LNCAP (cell line): Measurements from ENCODE around the gene FBXW10.
"Not testable (repeated sequence)": the region's sequence is repeated elsewhere in the genome, so short reads cannot be mapped to it uniquely, and the experiment has no call there.

Experiments used
- TF ChIP-seq, protein P1 (sequence below): fragments of 450-650 bp; IDR thresholded peaks from 2 replicates; pipeline ENCODE4 v1.5.1; 2017; ENCODE audit warnings: mild to moderate bottlenecking

The FBXW10 gene, protein sequence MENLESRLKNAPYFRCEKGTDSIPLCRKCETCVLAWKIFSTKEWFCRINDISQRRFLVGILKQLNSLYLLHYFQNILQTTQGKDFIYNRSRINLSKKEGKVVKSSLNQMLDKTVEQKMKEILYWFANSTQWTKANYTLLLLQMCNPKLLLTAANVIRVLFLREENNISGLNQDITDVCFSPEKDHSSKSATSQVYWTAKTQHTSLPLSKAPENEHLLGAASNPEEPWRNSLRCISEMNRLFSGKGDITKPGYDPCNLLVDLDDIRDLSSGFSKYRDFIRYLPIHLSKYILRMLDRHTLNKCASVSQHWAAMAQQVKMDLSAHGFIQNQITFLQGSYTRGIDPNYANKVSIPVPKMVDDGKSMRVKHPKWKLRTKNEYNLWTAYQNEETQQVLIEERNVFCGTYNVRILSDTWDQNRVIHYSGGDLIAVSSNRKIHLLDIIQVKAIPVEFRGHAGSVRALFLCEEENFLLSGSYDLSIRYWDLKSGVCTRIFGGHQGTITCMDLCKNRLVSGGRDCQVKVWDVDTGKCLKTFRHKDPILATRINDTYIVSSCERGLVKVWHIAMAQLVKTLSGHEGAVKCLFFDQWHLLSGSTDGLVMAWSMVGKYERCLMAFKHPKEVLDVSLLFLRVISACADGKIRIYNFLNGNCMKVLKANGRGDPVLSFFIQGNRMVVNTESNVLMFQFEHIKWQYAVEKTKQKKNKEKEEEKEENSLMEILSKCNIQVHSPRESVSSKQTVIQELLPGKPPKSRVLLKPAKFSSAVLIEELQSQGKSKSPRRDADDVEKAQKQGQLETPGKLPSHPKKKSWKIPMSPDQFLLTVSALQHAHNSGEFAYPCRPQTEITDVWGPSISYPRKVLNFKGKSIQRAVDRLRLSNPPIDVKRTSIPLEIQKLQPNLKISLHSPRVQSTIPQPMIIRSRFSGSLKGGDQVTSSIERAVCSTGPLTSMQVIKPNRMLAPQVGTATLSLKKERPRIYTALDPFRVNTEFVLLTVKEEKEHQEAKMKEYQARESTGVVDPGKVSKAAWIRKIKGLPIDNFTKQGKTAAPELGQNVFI

DNA sequence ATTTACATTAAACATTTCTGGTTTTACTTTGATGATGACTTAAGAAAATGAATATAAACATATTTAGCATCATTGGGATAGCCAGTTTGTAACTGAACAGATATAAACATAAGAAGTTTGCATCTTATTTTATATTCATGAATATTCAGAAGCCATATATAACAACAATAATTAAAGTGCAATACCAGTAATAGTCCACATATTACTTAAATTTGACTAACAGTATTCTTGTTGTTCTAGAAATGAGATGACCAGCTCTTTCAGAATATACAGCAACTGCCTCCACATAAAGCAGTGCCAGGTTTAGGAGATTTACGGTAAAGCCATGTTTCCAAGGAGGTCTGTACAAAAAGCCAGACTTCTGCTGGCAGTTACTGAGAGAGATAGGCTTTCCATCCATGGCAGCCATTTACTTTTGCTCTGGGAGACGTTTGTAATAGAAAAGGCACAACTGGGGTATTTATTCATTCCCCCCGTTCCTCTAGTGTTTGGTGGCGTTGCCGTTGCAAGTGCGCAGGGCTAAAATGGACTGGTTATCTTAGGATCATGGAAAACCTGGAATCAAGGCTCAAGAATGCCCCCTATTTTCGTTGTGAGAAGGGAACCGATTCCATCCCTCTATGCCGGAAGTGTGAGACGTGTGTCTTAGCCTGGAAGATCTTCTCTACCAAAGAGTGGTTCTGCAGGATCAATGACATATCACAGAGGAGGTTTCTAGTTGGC, at the start of gene FBXW10:
TSS of gene FBXW10 (plus strand) at position 356 of the 723 bp plus-strand sequence. CDS start at position 547, 191 bp downstream.
- TF ChIP-seq, protein P1, sequence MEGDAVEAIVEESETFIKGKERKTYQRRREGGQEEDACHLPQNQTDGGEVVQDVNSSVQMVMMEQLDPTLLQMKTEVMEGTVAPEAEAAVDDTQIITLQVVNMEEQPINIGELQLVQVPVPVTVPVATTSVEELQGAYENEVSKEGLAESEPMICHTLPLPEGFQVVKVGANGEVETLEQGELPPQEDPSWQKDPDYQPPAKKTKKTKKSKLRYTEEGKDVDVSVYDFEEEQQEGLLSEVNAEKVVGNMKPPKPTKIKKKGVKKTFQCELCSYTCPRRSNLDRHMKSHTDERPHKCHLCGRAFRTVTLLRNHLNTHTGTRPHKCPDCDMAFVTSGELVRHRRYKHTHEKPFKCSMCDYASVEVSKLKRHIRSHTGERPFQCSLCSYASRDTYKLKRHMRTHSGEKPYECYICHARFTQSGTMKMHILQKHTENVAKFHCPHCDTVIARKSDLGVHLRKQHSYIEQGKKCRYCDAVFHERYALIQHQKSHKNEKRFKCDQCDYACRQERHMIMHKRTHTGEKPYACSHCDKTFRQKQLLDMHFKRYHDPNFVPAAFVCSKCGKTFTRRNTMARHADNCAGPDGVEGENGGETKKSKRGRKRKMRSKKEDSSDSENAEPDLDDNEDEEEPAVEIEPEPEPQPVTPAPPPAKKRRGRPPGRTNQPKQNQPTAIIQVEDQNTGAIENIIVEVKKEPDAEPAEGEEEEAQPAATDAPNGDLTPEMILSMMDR = not testable (repeated sequence)

DNA sequence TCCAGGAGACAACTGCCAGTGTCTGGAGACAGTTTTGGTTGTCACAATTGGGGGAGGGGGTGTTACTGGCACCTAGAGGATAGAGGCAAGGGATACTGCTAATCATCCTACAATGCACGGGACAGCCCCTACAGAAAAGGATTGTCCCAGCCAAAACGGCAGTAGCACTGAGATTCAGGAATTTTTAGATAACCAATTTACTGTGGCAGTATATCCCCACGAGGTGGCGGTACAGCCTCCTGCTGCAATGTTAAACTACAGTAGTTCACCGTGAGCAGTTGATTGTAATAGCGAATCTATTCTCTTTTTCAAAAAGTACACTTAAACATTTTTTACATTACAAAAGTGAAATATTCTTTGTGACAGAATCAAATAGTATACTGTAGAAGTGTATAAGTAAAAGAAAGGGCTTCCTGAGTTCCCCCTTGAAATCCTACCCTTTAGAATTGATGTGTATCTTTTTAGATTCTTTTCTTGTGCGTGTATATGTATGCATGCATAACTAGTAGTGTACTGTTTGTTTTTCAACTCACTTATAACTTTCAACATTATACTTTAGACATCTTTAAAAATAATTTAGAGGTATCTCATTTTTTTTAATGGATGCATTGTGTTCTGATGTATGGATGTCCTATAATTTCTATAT, 31.4 kb upstream of the FBXW10 start:
- TF ChIP-seq, protein P1 = peak; percentile 37; the same call in 1 of the 2 replicates

DNA sequence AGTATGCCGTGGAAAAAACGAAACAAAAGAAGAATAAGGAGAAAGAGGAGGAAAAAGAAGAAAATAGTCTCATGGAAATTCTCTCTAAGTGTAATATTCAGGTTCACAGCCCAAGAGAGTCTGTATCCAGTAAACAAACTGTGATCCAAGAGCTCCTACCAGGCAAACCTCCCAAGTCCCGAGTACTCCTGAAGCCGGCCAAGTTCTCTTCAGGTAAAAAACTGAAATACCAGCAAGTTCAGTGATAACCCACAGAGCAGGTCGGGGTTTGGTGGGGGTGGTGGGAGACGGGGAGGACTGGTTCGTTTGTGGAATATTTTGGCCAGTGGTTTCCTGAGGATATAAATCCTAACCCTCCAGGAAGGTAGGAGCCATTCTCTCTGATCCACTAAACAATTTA, 28.6 kb downstream of the FBXW10 start:
- TF ChIP-seq, protein P1 = no peak

DNA sequence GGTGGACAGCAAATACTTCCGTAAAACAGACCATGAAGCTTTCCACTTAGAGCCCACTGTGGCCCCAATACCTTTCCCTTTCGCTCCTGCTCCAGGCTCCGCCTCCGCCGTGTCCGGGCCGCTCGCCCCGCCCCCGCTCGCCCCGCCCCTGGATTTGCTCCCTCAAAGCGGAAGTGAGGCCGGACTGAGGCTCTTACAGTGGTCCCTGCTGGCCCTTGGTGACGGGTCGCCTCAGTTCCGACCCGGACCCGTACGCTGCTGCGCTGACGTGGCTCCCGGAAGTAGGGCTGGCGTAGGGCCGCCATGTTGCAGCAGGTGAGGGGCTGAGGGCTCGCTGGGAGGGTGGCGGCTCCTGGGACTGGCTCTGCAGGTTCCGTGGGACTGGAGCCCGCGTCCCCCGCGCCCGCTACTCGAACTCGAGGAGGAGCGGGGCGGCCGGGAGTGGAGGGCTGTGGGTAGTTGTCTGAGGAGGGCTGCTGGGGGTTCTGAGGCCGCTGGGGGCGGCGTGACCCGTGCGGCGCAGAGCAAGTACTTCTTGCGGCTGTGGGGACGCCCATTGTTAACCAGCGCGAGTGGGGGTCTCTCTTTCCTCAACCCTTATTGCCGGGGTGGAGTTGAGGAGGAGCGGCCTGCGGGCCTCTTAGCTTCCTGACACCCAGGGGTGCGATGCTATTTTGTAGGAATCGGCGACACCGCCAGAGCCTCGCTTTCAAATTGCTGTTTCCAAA, 37.3 kb downstream of the FBXW10 start, which contains the start of gene TVP23B:
TSS of gene TVP23B (plus strand) at position 193 of the 728 bp plus-strand sequence. CDS start at position 304, 111 bp downstream.
- TF ChIP-seq, protein P1 = not testable (repeated sequence)

DNA sequence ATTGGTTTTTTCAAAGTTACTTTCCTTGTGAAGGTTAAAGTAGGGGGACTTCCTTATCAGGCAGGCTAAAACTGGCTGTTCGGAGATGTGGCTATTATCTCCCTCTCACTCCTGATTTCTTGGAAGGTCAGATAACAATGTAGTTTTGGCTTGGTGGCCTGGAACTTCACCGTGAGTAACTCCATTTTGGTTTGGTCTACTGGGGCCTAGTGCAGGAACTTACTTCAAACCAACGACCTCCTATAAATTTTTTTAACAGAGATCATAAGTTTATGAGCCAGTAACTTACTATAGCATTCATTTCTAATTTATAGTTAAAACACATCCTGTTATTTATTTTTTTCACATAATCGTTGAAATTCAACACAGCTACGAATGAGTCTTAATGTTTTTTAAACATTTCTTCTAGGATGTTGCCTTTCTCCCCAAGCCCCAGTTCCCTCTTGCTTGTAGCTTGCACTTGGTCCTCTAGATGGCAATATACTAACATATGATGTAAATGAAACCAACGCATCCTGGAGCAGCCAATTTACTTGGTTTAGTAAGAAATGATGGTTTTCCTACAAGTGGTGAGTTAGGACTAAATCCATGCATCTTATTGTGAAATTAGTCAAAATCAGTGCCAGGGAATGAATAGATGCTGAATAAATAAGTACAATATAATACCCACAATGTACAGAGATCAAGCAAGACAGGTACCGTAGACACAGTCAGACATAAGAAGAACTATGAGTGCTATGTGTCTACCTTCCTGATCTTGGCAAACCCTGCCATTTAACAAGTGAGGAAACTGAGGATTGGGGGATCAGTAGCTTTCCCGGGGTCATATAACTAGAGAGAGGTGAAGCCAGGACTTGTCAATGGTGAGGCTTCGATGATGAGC, 72.9 kb downstream of the FBXW10 start:
- TF ChIP-seq, protein P1 = peak; percentile 70
